Effector memory CD4-positive, alpha-beta T cell (primary cell): ENCODE measurements around the gene KIDINS220.

ENCODE experiments used
- DNase-seq, 3 donors: peaks; one replicate each; pipeline ENCODE4 v3.0.0-alpha.2; 2020
- H3K27ac ChIP-seq: 2 replicates; pipeline ENCODE4 v1.7.0; 2013; ENCODE audit warnings: mild to moderate bottlenecking, low read length, moderate library complexity; ENCODE audit not compliant: insufficient read depth, poor library complexity, severe bottlenecking
- H3K27me3 ChIP-seq: replicated peaks from 2 replicates; pipeline ENCODE4 v1.7.0; 2013; ENCODE audit warnings: mild to moderate bottlenecking, low read length; ENCODE audit not compliant: insufficient read depth, control insufficient read depth, poor library complexity, severe bottlenecking
- H3K36me3 ChIP-seq: 2 replicates; pipeline ENCODE4 v1.7.0; 2013; ENCODE audit warnings: mild to moderate bottlenecking, low read length, moderate library complexity; ENCODE audit not compliant: control insufficient read depth, insufficient read depth
- H3K4me1 ChIP-seq: 2 replicates; pipeline ENCODE4 v1.7.0; 2013; ENCODE audit warnings: low read length, mild to moderate bottlenecking; ENCODE audit not compliant: control insufficient read depth, insufficient read depth, poor library complexity, severe bottlenecking
- H3K4me3 ChIP-seq: 2 replicates; pipeline ENCODE4 v1.7.0; 2013; ENCODE audit warnings: low read length, low read depth, mild to moderate bottlenecking; ENCODE audit not compliant: insufficient read depth, poor library complexity, severe bottlenecking
- H3K9me3 ChIP-seq: 2 replicates; pipeline ENCODE4 v1.7.0; 2013; ENCODE audit warnings: mild to moderate bottlenecking, low read length, moderate library complexity; ENCODE audit not compliant: control insufficient read depth

The KIDINS220 gene

DNA sequence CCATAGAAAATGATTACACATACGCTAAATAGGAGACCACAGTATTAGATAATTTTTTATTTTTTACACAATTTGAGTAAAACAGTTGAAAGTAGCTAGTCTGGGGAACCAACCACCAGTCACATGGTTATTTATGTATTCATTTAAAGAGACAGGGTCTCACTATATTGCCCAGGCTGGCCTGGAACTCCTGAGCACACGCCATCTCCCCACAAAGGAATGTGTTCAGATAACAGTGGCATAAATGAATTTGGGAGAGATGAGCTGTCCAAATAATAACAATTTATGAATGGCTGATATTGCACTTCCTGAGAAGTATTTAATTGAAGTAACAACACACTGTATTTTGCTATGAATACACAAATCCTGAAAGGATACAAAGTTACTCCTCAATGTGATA lies 39.7 kb downstream of the KIDINS220 start:
- Histone ChIP-seq H3K27ac (no peak overlapping the region), H3K4me3 (no peak overlapping the region), H3K27me3 (no peaks in the 10 kb centered on the region), H3K4me1 (no peaks in the 10 kb centered on the region), H3K9me3 (no peaks in the 10 kb centered on the region), H3K36me3 (peaks cover 40% of the 10 kb centered on the region)
- DNase-seq: no peak

DNA sequence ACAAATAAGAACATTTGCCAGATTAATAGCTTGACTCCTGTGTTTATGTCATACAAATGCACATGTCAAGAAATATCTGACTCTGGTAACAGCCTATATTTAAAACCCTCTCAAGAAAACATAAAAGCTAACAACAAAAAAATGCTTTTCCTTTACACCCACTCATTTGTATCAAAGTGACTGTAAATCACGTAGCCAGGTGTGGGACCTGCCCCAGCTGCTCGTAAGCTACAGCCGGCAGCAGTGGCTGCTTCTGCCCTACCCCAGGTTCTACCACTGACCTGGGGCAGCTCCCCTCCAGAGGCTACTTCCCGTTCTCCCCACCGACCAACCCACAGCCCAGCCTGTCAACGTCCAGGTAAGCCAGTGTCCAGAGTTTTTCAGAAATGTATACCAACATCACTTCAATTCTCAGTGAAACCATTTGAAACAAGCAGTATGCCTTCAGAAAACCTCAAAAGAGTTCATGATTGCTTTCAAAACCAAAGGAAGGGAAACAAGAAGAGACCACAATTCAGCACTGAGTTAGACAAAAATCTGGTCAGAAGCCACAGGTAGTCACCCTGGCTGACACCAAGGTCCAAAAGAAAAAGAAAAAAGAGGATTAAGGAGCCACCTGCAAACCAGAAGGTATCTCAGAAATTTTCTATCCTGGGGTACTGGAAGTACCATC lies 40.4 kb downstream of the KIDINS220 start:
- H3K9me3 ChIP-seq: no peaks in the 10 kb centered on the region
- no peak overlapping the region for H3K4me3 ChIP-seq
- DNase-seq: no peak
- no peak overlapping the region for H3K27ac ChIP-seq
- peaks cover 35% of the 10 kb centered on the region for H3K36me3 ChIP-seq
- H3K4me1 ChIP-seq: no peaks in the 10 kb centered on the region
- H3K27me3 ChIP-seq: no peaks in the 10 kb centered on the region

DNA sequence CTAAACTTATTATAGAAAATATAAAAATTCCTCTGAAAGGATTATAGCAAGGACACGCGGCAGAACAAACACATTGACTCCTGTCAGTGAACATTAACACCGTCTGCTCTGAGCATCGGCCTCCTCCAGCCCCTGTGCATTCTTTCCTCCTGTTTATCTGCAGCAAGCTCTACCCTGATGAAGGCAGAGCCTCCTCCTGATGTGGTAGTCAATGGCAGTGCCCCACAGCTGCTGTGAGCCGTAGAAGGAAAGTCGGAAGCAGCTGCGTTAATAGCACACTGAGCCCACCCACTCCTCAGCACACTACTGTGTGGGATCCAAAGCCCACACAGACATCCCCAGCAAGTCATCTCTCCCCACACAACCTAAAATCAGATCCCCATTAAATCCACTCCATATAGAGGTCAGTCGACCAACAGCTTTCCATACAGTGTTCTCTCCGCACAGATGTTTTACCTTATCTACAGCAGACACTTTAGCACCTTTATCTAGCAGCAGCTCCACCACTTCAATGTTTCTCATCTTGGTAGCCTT lies 41.0 kb downstream of the KIDINS220 start:
- H3K27me3 ChIP-seq: no peaks in the 10 kb centered on the region
- peaks cover 29% of the 10 kb centered on the region for H3K36me3 ChIP-seq
- H3K4me1 ChIP-seq: no peaks in the 10 kb centered on the region
- H3K27ac ChIP-seq: no peak overlapping the region
- H3K4me3 ChIP-seq: no peak overlapping the region
- no peak for DNase-seq
- no peaks in the 10 kb centered on the region for H3K9me3 ChIP-seq

DNA sequence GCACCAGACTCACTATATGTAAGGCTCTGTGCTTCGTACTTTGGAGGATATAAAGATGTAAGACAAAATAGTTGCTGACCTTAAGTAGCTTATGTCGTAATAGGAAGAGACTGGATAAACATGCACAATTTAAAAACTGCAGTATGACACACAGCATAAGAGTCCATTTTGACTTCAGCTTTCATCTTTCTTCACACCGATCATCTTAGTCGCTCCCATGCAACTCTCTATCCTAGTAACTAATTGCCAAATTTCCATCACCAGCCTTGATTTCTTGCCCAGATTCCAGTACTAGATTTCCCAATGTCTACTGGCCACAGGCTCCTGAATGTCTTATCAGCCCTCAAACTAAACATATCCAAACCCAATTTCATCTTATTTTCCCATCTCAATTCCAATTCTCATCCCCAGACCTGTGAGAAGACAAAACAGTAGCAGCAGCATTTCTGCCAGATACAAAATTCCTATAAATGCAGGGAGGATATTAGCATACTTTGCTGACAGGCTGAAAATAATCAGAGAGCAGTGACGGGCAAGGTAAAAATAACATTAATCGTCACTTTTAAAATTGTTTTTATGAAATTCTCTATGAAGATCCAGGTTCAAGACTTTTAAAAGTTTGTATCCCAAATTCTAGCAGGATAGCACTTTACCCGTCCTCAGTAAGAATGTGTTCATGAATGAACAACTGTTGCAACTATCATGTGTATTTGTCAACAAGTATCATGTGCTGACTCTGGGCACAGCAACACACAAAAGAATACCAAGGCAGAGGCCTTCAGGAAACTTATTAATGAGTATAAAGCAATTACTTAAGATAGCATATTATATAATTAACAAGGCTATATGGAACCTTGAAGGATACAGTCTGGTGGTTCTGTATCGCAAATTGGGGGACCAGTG lies 42.2 kb downstream of the KIDINS220 start:
- H3K4me3 ChIP-seq: no peak overlapping the region
- H3K36me3 ChIP-seq: peaks cover 37% of the 10 kb centered on the region
- no peaks in the 10 kb centered on the region for H3K4me1 ChIP-seq
- H3K27me3 ChIP-seq: no peaks in the 10 kb centered on the region
- H3K27ac ChIP-seq: no peak overlapping the region
- H3K9me3 ChIP-seq: no peaks in the 10 kb centered on the region
- no peak for DNase-seq

DNA sequence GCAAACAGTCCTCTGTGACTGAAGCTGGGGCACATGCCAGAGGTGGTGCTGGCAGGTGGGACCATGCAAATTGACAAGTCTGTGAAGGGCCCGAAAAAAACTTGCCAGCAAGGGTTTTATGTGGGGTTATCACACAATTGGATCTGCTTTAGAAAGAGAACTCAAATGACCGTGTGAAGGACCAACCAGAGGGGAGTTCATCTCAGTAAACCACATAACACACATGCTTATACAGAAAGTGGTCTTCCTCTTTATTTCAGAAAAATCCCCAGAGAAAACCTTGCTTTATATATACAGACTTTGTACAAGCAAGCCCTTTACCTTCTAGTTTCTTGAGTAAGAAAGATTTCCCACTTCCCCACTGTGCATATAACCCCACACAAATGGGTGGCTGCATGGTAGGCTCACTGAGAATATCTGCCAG lies 46.7 kb downstream of the KIDINS220 start:
- H3K36me3 ChIP-seq: peaks cover 40% of the 10 kb centered on the region
- H3K27ac ChIP-seq: no peak overlapping the region
- DNase-seq: no peak

DNA sequence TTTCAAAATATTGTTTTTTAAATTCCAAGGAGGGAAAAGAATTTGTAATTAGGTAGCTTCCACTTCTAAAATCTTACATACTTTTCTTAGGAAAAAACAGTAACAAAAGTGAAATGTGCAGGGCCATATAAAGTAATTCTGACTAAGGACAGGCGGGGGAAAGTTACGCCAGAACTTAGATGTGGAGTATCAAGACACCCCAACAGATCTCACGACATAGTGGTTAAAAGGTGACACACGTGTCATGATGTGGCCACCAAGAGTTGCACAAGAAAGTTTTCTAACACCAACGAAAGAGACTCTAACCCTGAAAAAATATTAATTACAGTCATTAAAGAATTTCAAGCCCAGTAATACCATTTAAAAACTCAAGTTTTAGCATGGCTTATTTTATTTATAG lies 51.0 kb downstream of the KIDINS220 start:
- H3K27me3 ChIP-seq: no peaks in the 10 kb centered on the region
- H3K9me3 ChIP-seq: no peaks in the 10 kb centered on the region
- H3K4me3 ChIP-seq: no peak overlapping the region
- H3K27ac ChIP-seq: no peak overlapping the region
- H3K4me1 ChIP-seq: no peaks in the 10 kb centered on the region
- H3K36me3 ChIP-seq: peaks cover 30% of the 10 kb centered on the region
- DNase-seq: no peak

More for the DNA sequence above, 46.7 kb downstream of the KIDINS220 start:
- H3K4me1 ChIP-seq: no peaks in the 10 kb centered on the region
- H3K27me3 ChIP-seq: no peaks in the 10 kb centered on the region
- H3K4me3 ChIP-seq: no peak overlapping the region
- H3K9me3 ChIP-seq: no peaks in the 10 kb centered on the region

DNA sequence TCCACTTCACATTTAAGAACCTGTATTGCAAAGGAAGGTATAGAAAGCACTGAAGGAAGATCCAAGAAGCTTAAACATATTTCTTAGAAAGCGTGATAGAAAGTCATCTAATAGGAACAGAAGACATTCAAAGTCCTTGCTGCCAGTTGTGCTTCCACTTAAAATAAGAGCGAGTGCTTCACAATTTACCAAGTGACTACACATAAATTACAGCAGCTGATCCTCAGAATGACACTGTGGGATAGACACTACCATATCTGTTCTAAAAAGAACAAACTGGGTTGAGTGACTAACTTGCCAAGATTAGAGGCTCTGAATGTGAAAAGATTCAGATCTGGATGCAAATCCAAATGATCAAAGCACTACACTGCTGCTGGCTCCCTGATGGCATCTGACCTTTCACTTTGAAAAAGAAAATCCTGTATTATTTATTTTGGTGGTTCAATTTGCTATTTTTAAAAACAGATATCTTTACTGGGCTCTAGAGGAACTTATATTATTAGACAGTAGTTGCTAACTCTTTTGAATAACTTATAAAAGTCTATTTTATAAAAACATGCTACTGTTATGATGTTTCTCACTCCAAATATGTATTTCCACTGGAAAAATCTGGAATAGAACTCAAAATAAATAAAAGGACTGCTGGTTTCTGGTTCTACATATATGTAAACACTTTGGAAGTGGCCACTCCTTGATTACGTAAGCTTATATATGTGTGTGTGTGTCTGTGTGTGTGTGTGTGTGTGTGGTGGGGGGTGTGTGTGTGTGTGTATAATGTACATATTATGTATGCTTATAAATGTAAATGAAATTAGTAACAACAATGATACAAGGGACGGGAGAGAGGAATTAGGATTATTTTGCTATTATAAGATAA lies 57.4 kb downstream of the KIDINS220 start:
- no peak for DNase-seq
- Histone ChIP-seq H3K4me3 (no peak overlapping the region), H3K36me3 (peaks cover 46% of the 10 kb centered on the region), H3K4me1 (no peaks in the 10 kb centered on the region), H3K27me3 (no peaks in the 10 kb centered on the region), H3K27ac (no peak overlapping the region), H3K9me3 (no peaks in the 10 kb centered on the region)

DNA sequence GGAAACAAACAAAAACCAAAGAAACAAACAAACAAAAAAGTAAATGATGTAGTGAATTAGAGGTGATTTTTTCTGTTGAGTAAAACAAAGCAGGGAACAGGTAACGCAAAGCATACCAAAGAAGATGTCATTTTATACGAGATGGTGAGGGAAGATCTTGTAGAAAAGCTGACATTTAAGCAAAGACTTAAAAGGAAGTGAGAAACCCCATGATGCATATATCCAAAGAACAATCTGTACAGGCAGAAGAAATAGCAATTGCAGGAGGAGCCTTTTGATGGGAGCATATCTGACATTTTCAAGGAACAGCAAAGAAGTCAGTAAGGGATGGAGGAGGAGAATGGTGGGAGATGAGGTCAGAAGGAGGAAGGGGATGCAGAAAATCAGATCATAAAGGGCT lies 63.0 kb downstream of the KIDINS220 start:
- H3K36me3 ChIP-seq: peaks cover 32% of the 10 kb centered on the region
- H3K9me3 ChIP-seq: no peaks in the 10 kb centered on the region
- H3K27me3 ChIP-seq: no peaks in the 10 kb centered on the region
- H3K4me1 ChIP-seq: no peaks in the 10 kb centered on the region
- H3K4me3 ChIP-seq: no peak overlapping the region
- H3K27ac ChIP-seq: no peak overlapping the region
- DNase-seq: no peak

DNA sequence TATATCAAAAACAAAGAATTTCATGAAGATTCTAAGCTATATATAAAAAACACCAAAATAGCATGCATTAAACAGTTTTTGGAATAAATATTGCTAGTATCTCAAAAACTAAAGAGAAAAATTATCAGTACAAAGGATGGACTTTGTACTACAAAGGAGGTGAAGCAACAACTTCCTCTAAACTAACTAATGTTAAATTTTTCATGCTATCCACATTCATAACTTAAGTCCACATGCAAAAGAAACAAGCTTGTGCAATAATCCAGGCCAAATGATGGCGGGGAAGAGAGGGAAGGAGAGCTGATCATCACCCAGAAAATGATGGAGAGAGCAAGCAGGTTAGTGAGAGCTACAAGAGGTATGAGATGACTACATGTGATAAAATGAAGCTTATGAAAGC lies 70.1 kb downstream of the KIDINS220 start:
- Histone ChIP-seq H3K27me3 (no peaks in the 10 kb centered on the region), H3K4me1 (no peaks in the 10 kb centered on the region), H3K9me3 (no peaks in the 10 kb centered on the region), H3K4me3 (no peak overlapping the region), H3K36me3 (peaks cover 8% of the 10 kb centered on the region), H3K27ac (no peak overlapping the region)
- no peak for DNase-seq
